Measurements from ENCODE around the gene IVL. TPM values are rescaled to one million over a fixed set of nuclear protein-coding genes. Genes with fewer than 3 reads are reported as not detected.

The IVL gene
- total RNA-seq, 6 experiments from 2014 or later, result not detected

DNA sequence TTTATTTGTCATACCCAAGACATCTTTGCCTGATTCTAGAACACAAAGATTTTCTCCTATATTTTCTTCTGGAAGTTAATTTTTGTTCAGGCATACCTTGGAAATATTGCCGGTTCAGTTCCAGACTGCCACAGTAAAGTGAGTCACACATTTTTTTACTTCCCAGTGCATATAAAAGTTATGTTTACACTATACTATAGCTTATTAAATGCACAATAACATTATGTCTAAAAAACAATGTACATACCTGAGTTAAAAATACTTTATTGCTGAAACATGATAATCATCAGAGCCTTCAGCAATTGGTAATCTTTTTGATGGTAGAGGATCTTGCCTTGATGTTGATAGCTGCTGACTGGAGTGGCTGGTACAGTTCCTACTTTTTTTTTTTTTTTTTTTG is 20.2 kb upstream of the IVL start:
- peaks cover 34% of the 10 kb centered on the region; the same call in 1 of the 2 replicates for H3K4me1 Mint-ChIP-seq (ENCODE audit: low read depth)
- H3K9me3 Mint-ChIP-seq, result peaks cover 4% of the 10 kb centered on the region; the same call in 1 of the 2 replicates
- H3K36me3 Mint-ChIP-seq (ENCODE audit: low read depth), result no peaks in the 10 kb centered on the region
- no peaks in the 10 kb centered on the region for H3K27me3 Mint-ChIP-seq (ENCODE audit: insufficient read depth)
- H3K4me3 Mint-ChIP-seq, result no peak overlapping the region
- no peak for DNase-seq
- TF ChIP-seq, protein P1, sequence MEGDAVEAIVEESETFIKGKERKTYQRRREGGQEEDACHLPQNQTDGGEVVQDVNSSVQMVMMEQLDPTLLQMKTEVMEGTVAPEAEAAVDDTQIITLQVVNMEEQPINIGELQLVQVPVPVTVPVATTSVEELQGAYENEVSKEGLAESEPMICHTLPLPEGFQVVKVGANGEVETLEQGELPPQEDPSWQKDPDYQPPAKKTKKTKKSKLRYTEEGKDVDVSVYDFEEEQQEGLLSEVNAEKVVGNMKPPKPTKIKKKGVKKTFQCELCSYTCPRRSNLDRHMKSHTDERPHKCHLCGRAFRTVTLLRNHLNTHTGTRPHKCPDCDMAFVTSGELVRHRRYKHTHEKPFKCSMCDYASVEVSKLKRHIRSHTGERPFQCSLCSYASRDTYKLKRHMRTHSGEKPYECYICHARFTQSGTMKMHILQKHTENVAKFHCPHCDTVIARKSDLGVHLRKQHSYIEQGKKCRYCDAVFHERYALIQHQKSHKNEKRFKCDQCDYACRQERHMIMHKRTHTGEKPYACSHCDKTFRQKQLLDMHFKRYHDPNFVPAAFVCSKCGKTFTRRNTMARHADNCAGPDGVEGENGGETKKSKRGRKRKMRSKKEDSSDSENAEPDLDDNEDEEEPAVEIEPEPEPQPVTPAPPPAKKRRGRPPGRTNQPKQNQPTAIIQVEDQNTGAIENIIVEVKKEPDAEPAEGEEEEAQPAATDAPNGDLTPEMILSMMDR (IDR thresholded peaks at IDR 0.05), result no peak
- no peak overlapping the region for H3K27ac Mint-ChIP-seq

DNA sequence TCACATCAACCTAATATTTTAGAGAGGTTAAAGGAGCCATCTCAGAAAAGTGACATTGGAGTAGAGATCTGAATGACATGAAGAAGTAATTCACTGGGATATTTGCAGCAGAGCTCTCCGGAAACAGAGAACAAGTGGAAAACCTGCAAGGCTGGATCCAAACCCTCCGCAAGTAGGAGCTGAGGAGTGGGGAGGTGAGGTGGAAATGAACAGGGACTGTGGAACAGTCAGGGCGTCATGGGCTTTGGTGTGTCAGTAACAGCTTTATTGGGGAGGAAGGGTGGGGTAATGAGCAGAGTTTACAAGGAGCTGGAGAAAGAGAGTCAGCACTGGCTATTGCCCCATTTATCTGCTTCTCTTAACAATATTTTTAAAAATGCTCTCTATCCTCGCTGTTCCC is 9.3 kb upstream of the IVL start:
- Mint-ChIP-seq H3K27me3 (ENCODE audit: insufficient read depth) (peaks cover 4% of the 10 kb centered on the region; the same call in 1 of the 2 replicates), H3K4me3 (no peak overlapping the region), H3K4me1 (ENCODE audit: low read depth) (no peaks in the 10 kb centered on the region), H3K36me3 (ENCODE audit: low read depth) (no peaks in the 10 kb centered on the region; the same call in 1 of the 2 replicates), H3K27ac (no peak overlapping the region), H3K9me3 (peaks cover 10% of the 10 kb centered on the region)
- TF ChIP-seq, protein P1 (IDR thresholded peaks at IDR 0.05), result no peak
- no peak for DNase-seq

DNA sequence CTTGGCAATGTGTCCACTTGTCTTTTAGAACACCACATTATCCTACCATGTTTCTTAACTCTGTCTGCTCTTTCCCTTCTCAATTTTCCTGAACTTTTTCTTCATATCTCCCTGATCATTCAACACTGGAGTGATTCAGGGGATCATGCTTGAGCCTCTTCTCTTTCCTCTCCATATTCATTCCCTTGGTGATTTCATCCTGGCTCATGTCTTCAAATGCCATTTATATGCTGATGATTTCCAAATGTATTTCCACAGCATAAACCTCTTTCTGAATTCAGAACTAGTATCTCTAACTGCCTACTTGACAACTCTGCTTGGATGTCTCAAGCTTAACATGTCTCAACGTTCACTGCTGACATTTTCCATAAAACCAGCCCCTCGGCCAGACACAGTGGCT is 8.5 kb upstream of the IVL start:
- peaks cover 10% of the 10 kb centered on the region for H3K9me3 Mint-ChIP-seq
- H3K36me3 Mint-ChIP-seq (ENCODE audit: low read depth), result no peaks in the 10 kb centered on the region; the same call in 1 of the 2 replicates
- peaks cover 4% of the 10 kb centered on the region; the same call in 1 of the 2 replicates for H3K27me3 Mint-ChIP-seq (ENCODE audit: insufficient read depth)
- H3K27ac Mint-ChIP-seq, result no peak overlapping the region
- no peak overlapping the region for H3K4me3 Mint-ChIP-seq
- peaks cover 2% of the 10 kb centered on the region; the same call in 1 of the 2 replicates for H3K4me1 Mint-ChIP-seq (ENCODE audit: low read depth)
- TF ChIP-seq, protein P1 (IDR thresholded peaks at IDR 0.05), result no peak
- DNase-seq, result no peak

DNA sequence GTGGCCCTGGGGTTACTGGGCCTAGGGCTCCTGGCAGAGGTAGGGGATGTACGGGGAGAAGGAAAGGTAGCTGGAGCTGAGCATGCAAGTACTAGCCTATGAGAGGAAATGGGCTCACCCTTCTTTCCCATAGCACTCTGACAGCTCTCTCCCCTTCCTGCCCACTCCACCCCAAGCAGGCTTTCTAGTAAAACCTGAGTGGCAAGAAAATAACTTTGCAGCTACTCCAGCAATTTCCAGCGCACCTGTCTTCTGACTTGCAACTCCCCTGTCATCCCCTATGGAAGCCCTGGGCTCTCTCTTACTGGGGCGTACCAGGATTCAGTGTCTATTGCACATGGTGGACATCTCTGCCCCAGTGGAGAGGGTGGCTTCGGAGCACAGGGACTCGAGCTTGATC is 6.7 kb upstream of the IVL start:
- Mint-ChIP-seq H3K9me3 (peaks cover 10% of the 10 kb centered on the region), H3K4me3 (no peak overlapping the region)

DNA sequence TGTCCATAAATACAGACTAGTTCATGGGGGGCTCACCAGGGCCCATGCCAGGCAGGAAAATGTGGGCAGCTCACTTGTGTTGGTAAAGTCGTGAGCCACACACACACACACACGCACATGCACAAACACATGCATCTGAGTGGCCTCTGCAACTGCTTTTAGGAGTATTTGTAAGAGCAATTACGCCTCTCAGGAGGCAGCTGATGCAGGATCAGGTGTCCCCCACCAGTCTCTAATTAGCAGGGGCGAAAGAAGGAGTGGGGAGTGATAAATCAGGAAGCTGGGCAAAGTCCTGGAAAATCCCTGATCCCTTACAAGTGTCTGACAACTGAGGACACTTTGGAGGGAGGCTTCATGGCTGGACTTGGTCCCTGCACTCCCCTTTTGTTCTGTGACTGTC is 5.7 kb upstream of the IVL start:
- DNase-seq, result no peak
- TF ChIP-seq, protein P1 (IDR thresholded peaks at IDR 0.05), result no peak
- no peak overlapping the region for H3K27ac Mint-ChIP-seq

More for the DNA sequence above, 6.7 kb upstream of the IVL start:
- Mint-ChIP-seq H3K4me1 (ENCODE audit: low read depth) (peaks cover 20% of the 10 kb centered on the region; the same call in 1 of the 2 replicates), H3K27me3 (ENCODE audit: insufficient read depth) (peaks cover 4% of the 10 kb centered on the region; the same call in 1 of the 2 replicates), H3K27ac (no peak overlapping the region), H3K36me3 (ENCODE audit: low read depth) (no peaks in the 10 kb centered on the region; the same call in 1 of the 2 replicates)
- TF ChIP-seq, protein P1 (IDR thresholded peaks at IDR 0.05), result no peak
- DNase-seq, result no peak

More for the DNA sequence above, 5.7 kb upstream of the IVL start:
- H3K4me1 Mint-ChIP-seq (ENCODE audit: low read depth), result peaks cover 30% of the 10 kb centered on the region; the same call in 1 of the 2 replicates
- H3K4me3 Mint-ChIP-seq, result no peak overlapping the region
- no peaks in the 10 kb centered on the region; the same call in none of the 2 replicates for H3K27me3 Mint-ChIP-seq (ENCODE audit: insufficient read depth)
- no peaks in the 10 kb centered on the region; the same call in 1 of the 2 replicates for H3K36me3 Mint-ChIP-seq (ENCODE audit: low read depth)
- peaks cover 10% of the 10 kb centered on the region for H3K9me3 Mint-ChIP-seq
